C1 segment of cervical spinal cord (tissue), 14 donors: Measurements from ENCODE around the gene CCAR1.
"Not testable (repeated sequence)": the region's sequence is repeated elsewhere in the genome, so short reads cannot be mapped to it uniquely, and the experiment has no call there.

ENCODE experiments used
- DNase-seq, 14 donors: peaks; one replicate each; lab custom pipeline; 2025; lab: John Stamatoyannopoulos, UW

The CCAR1 gene

GRCh38 chr10:68720793-68721672 lies at the start of gene CCAR1:
CCAR1 (plus strand) TSS chr10:68721239; CDS start chr10:68722505, 1,266 bp downstream.
- DNase-seq = peak; percentile 47 to 96 (median 90)

- no peak for DNase-seq
Measured at GRCh38 chr10:68684413-68684812, 36.6 kb upstream of the CCAR1 start.

GRCh38 chr10:68696018-68696417 lies 25.0 kb upstream of the CCAR1 start:
- DNase-seq = no peak

GRCh38 chr10:68697106-68697505 lies 23.9 kb upstream of the CCAR1 start:
- DNase-seq = no peak

GRCh38 chr10:68700197-68700596 lies 20.8 kb upstream of the CCAR1 start:
- DNase-seq = no peak

- no peak for DNase-seq
Measured at GRCh38 chr10:68705548-68705947, 15.5 kb upstream of the CCAR1 start.

- DNase-seq = not testable (repeated sequence)
Measured at GRCh38 chr10:68708987-68709386, 12.1 kb upstream of the CCAR1 start.

GRCh38 chr10:68713065-68713464 lies 8.0 kb upstream of the CCAR1 start:
- DNase-seq = not testable (repeated sequence)

- DNase-seq = no peak
Measured at GRCh38 chr10:68717435-68717834, 3.6 kb upstream of the CCAR1 start.

GRCh38 chr10:68721673-68722335 lies 765 bp downstream of the CCAR1 start:
- peak in 2 of 14 donors; percentile 25 to 61 for DNase-seq

GRCh38 chr10:68725016-68725415 lies 4.0 kb downstream of the CCAR1 start:
- no peak for DNase-seq

- no peak for DNase-seq
Measured at GRCh38 chr10:68727146-68727545, 6.1 kb downstream of the CCAR1 start.

GRCh38 chr10:68732651-68733050 lies 11.6 kb downstream of the CCAR1 start:
- no peak for DNase-seq

GRCh38 chr10:68734349-68734748 lies 13.3 kb downstream of the CCAR1 start:
- DNase-seq = no peak

GRCh38 chr10:68735119-68735518 lies 14.1 kb downstream of the CCAR1 start:
- no peak for DNase-seq

GRCh38 chr10:68735739-68736138 lies 14.7 kb downstream of the CCAR1 start:
- not testable (repeated sequence) for DNase-seq

GRCh38 chr10:68740676-68741075 lies 19.6 kb downstream of the CCAR1 start:
- DNase-seq = not testable (repeated sequence)

- DNase-seq = no peak
Measured at GRCh38 chr10:68742397-68742796, 21.4 kb downstream of the CCAR1 start.

- DNase-seq = no peak
Measured at GRCh38 chr10:68752711-68753350, 31.8 kb downstream of the CCAR1 start.

GRCh38 chr10:68756246-68756645 lies 35.2 kb downstream of the CCAR1 start:
- no peak for DNase-seq

- DNase-seq = no peak
Measured at GRCh38 chr10:68756766-68757165, 35.7 kb downstream of the CCAR1 start.

GRCh38 chr10:68759223-68759863 lies 38.3 kb downstream of the CCAR1 start:
- DNase-seq = no peak
